AG04449 (cell line): ENCODE data around the gene LINGO4.

ENCODE experiments used
- CTCF ChIA-PET: fragments of 350-600 bp; formaldehyde crosslinking; extraction: SDS; loops from one replicate; lab custom pipeline; 2021; ENCODE audit warnings: antibody characterized with exemption; lab: Yijun Ruan, JAX
- POLR2A ChIA-PET: fragments of 400-600, 350-600 bp; formaldehyde crosslinking; extraction: SDS; loops from one replicate; lab custom pipeline; 2020; ENCODE audit warnings: antibody characterized with exemption, inconsistent platforms; lab: Yijun Ruan, JAX
- DNase-seq: peaks from one replicate; pipeline ENCODE4 v3.0.0-alpha.2; 2010; ENCODE audit warnings: low read depth, low spot score
- H3K4me3 ChIP-seq: 2 replicates; pipeline ENCODE4 v1.5.1; 2011; ENCODE audit warnings: low read depth, mild to moderate bottlenecking, control low read depth, low read length
- TF ChIP-seq, protein P1 (sequence below): IDR thresholded peaks from one replicate; pipeline ENCODE4 v1.5.1; 2011; ENCODE audit warnings: mild to moderate bottlenecking, moderate library complexity, low read length, control low read depth, inconsistent platforms; ENCODE audit not compliant: insufficient read depth; ENCODE audit errors: missing control alignments

The LINGO4 gene, protein sequence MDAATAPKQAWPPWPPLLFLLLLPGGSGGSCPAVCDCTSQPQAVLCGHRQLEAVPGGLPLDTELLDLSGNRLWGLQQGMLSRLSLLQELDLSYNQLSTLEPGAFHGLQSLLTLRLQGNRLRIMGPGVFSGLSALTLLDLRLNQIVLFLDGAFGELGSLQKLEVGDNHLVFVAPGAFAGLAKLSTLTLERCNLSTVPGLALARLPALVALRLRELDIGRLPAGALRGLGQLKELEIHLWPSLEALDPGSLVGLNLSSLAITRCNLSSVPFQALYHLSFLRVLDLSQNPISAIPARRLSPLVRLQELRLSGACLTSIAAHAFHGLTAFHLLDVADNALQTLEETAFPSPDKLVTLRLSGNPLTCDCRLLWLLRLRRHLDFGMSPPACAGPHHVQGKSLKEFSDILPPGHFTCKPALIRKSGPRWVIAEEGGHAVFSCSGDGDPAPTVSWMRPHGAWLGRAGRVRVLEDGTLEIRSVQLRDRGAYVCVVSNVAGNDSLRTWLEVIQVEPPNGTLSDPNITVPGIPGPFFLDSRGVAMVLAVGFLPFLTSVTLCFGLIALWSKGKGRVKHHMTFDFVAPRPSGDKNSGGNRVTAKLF

DNA sequence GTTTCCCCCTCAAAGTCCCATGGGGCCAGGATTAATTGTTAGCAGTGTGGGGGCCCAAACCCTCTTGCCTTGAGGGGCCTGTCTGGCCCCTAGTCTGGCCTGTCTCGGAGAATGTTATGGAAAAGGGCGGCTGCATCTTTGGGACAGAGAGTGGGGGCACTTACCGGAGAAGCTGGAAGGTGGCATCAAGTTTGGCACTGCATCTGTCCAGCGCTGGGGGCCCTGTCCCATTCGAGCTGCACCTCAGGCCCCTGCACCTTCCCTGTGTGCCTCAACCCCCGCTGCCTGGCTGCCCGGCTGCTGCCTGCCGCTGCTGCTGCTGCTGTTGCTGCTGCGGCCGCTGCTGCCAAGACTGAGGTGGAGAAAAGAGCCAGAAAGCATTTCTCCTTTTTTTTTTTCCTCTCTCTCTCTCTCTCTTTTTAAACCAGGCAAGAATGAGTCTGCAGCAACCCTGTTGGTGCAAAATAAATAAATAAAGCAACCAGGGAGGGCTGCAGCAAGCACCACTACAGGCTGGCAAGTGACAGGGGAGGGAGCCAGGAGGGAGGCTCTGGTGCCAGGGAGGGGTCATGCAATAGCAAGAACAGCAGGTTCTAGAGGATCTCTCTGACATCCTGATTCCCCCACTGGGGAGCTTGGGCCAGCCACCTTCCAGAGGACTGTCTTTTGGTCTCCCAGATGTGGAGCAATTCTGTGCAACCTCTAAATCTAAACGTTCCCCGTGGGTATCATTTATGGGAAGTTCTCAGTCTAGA is at the start of gene LINGO4:
TSS of gene LINGO4 (minus strand) at position 354 of the 755 bp plus-strand sequence. CDS start 2,715 bp downstream, outside the sequence.
- H3K4me3 ChIP-seq: no peak within 1 kb of the TSS
- CTCF ChIA-PET: no interaction called here
- POLR2A ChIA-PET: no interaction called here
- TF ChIP-seq, protein P1, sequence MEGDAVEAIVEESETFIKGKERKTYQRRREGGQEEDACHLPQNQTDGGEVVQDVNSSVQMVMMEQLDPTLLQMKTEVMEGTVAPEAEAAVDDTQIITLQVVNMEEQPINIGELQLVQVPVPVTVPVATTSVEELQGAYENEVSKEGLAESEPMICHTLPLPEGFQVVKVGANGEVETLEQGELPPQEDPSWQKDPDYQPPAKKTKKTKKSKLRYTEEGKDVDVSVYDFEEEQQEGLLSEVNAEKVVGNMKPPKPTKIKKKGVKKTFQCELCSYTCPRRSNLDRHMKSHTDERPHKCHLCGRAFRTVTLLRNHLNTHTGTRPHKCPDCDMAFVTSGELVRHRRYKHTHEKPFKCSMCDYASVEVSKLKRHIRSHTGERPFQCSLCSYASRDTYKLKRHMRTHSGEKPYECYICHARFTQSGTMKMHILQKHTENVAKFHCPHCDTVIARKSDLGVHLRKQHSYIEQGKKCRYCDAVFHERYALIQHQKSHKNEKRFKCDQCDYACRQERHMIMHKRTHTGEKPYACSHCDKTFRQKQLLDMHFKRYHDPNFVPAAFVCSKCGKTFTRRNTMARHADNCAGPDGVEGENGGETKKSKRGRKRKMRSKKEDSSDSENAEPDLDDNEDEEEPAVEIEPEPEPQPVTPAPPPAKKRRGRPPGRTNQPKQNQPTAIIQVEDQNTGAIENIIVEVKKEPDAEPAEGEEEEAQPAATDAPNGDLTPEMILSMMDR: no peak
- DNase-seq: no peak

DNA sequence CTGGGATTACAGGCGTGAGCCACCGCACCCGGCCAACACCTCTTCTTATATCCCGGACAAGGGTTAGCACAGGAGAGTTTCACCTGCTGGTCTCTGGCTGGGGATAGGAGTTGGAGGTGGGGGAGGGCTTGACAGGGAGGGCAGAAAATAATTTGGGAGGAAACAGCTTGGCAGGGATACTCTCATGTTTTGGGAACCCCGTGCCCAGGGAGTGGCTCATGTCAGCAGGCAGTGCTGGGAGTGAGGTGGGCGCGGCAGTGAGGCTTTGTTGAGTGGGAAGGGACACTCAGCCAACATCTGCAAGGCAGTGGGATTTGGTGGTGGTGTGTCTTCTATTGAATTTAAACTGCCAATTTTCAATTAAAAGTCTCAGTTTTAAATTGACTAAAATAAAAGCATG is 49.4 kb upstream of the LINGO4 start:
- TF ChIP-seq, protein P1: no peak
- ChIA-PET CTCF (no interaction called here), POLR2A (no interaction called here)
- no peak overlapping the region for H3K4me3 ChIP-seq
- no peak for DNase-seq

DNA sequence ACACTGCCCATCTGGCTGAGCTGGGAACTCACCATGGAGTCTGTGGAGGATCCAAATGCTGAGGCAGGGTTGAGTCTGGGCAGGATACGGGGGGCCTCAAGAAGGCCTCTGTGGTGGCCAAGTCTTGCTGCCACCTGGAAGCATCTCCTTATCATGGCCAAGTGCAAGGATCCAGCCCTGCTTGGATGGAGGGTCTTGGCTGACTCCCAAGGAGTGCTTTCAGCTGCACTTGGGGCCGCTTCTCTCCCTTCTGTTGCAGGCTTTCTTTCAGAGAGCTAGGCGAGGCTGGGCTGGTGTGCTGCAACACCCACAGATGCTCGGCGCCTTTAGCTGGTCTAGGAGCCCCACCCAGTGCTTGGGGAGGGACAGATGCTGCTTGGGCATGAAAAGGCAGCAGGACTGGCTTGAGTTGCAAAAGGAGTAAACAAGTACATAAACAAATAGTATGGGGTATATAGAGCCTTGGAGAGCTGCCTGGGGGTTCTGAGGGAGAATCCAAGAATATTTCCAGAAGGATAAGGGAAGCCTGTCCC is 48.3 kb upstream of the LINGO4 start, which contains the start of gene THEM5:
TSS of gene THEM5 (minus strand) at position 302 of the 533 bp plus-strand sequence. CDS start at position 155, 147 bp downstream.
- TF ChIP-seq, protein P1: no peak
- no peak within 1 kb of the TSS for H3K4me3 ChIP-seq
- CTCF ChIA-PET: no interaction called here
- DNase-seq: no peak
- POLR2A ChIA-PET: no interaction called here

DNA sequence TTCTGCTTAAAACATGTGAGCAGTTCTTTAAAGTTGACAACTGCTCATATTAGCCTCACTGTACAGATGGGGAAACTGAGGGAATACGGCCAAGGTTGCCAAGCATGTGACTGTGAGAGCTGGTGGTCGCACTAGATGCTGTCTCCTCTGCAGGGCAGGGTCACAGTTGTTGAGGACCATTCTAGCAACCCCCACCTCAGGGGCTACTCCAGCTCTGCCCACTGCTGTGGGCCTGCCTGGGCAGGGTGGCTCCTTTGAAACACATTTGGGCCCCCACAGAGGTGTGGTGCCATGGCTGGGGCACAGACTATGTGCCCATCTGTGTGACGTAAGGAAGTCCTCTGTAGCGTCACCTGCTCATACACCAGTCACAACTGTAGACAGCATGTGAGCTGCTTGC is 47.5 kb upstream of the LINGO4 start:
- DNase-seq: no peak
- no peak overlapping the region for H3K4me3 ChIP-seq
- TF ChIP-seq, protein P1: no peak
- ChIA-PET POLR2A (no interaction called here), CTCF (no interaction called here)

DNA sequence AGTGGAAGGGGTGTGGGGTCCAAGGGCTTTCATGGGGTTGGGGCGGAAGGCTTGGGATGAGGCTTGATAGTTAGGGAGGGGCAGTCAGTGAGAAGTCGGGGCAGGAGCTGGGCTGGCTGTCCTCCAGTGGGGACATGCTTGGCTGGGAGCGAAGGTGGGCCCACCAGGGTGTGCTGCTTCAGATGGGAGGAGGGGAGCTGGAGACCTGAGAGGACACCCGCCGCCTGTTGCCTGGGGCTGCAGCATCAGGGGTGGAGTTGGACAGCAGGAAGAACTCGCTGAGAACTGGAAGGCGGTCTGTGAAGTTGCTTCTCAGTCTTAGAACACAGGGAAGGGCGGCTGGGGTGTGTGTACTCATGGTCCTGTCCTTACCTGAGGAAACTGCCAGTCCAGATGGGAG is 46.7 kb upstream of the LINGO4 start:
- ChIA-PET POLR2A (no interaction called here), CTCF (no interaction called here)
- TF ChIP-seq, protein P1: no peak
- no peak for DNase-seq
- H3K4me3 ChIP-seq: no peak overlapping the region
